ENCODE measurements around the gene NEXMIF.

NEXMIF gene

DNA sequence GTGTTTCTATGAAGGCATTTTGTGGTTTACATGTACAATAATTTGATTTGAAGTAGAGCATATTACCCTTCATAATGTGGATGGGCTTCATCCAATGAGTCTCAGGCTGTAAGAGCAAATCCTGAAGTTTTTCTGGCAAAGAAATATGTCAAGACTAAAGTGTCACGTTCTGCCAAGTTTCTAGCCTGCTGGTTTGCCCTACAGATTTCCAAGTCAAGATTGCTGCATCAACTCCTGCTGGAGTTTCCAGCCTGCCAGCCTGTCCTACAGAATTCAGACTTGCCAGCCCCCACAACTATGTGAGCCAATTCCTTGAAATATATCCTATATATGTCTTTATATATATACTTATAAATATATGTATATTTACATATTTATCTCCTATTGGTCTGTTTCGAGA is 240.8 kb downstream of the NEXMIF start:
- TF ChIP-seq ZNF274 (IDR thresholded peaks at IDR 0.05; ENCODE audit: low read depth, low read length) = no peak
- H3K4me3 ChIP-seq (ENCODE audit: low read length) = no peak overlapping the region
